ENCODE measurements around the gene CLP1. TPM values are rescaled to one million over a fixed set of nuclear protein-coding genes. Genes with fewer than 3 reads are reported as not detected.

CLP1 gene
- total and polyA plus RNA-seq, 10 of the 15 experiments (the other 5 are each of a cell fraction or from before 2014, with no cell fraction given) = 19.9 to 45.7 (median 27.8) TPM

DNA sequence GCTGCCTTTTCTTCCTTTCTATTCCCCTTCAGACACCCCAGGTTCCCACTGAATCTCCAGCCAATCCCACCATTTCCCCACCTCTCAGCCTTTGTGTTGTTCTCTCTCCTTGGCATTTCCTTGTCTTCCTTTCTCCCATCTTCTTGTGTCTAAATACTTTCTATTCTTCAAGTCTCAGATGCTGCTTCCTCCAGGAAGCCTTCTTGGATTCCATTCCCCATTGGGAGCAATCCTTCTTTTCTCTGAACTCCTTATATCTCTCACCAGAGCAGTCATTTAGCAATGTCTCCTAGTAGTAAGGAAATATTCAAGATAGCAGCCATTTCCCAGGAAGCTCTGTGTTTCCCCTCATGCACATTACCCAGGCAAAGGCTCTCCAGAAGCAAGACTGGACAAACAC, 23.3 kb upstream of the CLP1 start:
- RAD21 ChIA-PET (ENCODE audit: unreplicated experiment) = interaction anchor here (0.5 to 0.7 kb wide), 2 partner anchors 10 to 62 kb away, joined by 3 to 4 read pairs; no protein-coding TSS in a partner anchor
- ATAC-seq (no peak), DNase-seq (ENCODE audit: low read depth, low spot score) (no peak), FAIRE-seq (no peak)
- Histone ChIP-seq H3K27me3 (replicated peaks in 1 of 2; ENCODE audit: control insufficient read depth in 2 of 2, insufficient read depth in 2 of 2, low read length in 1 of 2) (no peaks in the 10 kb centered on the region; a peak in 2 of 4 replicates), H3K4me3 (no peak overlapping the region), H2AFZ (ENCODE audit: control insufficient read depth, low read depth, low read length) (no peak overlapping the region), H3K36me3 (ENCODE audit: control insufficient read depth in 2 of 2, insufficient read depth in 2 of 2, low read length in 1 of 2) (no peaks in the 10 kb centered on the region), H4K20me1 (ENCODE audit: control insufficient read depth, insufficient read depth) (no peaks in the 10 kb centered on the region), H3K4me2 (ENCODE audit: control insufficient read depth, insufficient read depth) (no peak overlapping the region), H3K9me3 (replicated peaks; ENCODE audit: control insufficient read depth, insufficient read depth, low read length) (no peaks in the 10 kb centered on the region), H3K9ac (ENCODE audit: control insufficient read depth, insufficient read depth, low read length) (no peak overlapping the region), H3K79me2 (ENCODE audit: control insufficient read depth, insufficient read depth, low read length) (no peaks in the 10 kb centered on the region), H3K27ac (ENCODE audit: control insufficient read depth, insufficient read depth) (no peak overlapping the region), H3K4me1 (ENCODE audit: control insufficient read depth, insufficient read depth, low read length) (0 out of 2 replicates have a peak, but pooled peaks cover 7% of the 10 kb centered on the region)
- in situ Hi-C loops (cut with MboI) = no loop called here
- TF ChIP-seq, protein P1, sequence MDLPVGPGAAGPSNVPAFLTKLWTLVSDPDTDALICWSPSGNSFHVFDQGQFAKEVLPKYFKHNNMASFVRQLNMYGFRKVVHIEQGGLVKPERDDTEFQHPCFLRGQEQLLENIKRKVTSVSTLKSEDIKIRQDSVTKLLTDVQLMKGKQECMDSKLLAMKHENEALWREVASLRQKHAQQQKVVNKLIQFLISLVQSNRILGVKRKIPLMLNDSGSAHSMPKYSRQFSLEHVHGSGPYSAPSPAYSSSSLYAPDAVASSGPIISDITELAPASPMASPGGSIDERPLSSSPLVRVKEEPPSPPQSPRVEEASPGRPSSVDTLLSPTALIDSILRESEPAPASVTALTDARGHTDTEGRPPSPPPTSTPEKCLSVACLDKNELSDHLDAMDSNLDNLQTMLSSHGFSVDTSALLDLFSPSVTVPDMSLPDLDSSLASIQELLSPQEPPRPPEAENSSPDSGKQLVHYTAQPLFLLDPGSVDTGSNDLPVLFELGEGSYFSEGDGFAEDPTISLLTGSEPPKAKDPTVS (IDR thresholded peaks at IDR 0.05; ENCODE audit: low read depth, low read length) = no peak
- TF ChIP-seq ETV6 (conservative IDR thresholded peaks at IDR 0.05 in 1 of 2, IDR thresholded peaks at IDR 0.05 in 1 of 2; ENCODE audit: borderline replicate concordance in 1 of 2, low read depth in 1 of 2) (no peak), IKZF1 (conservative IDR thresholded peaks at IDR 0.05) (no peak), HDAC2 (IDR thresholded peaks at IDR 0.05) (no peak), JUNB (IDR thresholded peaks at IDR 0.05) (no peak), YBX1 (IDR thresholded peaks at IDR 0.05) (no peak), BHLHE40 (IDR thresholded peaks at IDR 0.05; ENCODE audit: borderline replicate concordance in 1 of 2, low read depth in 2 of 2, low read length in 1 of 2) (no peak), YY1 (IDR thresholded peaks at IDR 0.05; ENCODE audit: low read depth, low read length) (no peak), POLR2AphosphoS5 (IDR thresholded peaks at IDR 0.05; ENCODE audit: low read length) (no peak), BMI1 (IDR thresholded peaks at IDR 0.05; ENCODE audit: borderline replicate concordance) (no peak), BACH1 (IDR thresholded peaks at IDR 0.05; ENCODE audit: borderline replicate concordance) (no peak), NR2F1 (conservative IDR thresholded peaks at IDR 0.05) (no peak), ZNF622 (IDR thresholded peaks at IDR 0.05) (no peak)
- TF ChIP-seq, protein P2, sequence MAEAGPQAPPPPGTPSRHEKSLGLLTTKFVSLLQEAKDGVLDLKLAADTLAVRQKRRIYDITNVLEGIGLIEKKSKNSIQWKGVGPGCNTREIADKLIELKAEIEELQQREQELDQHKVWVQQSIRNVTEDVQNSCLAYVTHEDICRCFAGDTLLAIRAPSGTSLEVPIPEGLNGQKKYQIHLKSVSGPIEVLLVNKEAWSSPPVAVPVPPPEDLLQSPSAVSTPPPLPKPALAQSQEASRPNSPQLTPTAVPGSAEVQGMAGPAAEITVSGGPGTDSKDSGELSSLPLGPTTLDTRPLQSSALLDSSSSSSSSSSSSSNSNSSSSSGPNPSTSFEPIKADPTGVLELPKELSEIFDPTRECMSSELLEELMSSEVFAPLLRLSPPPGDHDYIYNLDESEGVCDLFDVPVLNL (IDR thresholded peaks at IDR 0.05; ENCODE audit: low read depth, low read length) = no peak
- TF ChIP-seq, protein P3, sequence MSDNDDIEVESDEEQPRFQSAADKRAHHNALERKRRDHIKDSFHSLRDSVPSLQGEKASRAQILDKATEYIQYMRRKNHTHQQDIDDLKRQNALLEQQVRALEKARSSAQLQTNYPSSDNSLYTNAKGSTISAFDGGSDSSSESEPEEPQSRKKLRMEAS (IDR thresholded peaks at IDR 0.05; ENCODE audit: low read depth, low read length) = no peak
- TF ChIP-seq, protein P4, sequence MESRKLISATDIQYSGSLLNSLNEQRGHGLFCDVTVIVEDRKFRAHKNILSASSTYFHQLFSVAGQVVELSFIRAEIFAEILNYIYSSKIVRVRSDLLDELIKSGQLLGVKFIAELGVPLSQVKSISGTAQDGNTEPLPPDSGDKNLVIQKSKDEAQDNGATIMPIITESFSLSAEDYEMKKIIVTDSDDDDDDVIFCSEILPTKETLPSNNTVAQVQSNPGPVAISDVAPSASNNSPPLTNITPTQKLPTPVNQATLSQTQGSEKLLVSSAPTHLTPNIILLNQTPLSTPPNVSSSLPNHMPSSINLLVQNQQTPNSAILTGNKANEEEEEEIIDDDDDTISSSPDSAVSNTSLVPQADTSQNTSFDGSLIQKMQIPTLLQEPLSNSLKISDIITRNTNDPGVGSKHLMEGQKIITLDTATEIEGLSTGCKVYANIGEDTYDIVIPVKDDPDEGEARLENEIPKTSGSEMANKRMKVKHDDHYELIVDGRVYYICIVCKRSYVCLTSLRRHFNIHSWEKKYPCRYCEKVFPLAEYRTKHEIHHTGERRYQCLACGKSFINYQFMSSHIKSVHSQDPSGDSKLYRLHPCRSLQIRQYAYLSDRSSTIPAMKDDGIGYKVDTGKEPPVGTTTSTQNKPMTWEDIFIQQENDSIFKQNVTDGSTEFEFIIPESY (IDR thresholded peaks at IDR 0.05) = no peak
- TF ChIP-seq, protein P5, sequence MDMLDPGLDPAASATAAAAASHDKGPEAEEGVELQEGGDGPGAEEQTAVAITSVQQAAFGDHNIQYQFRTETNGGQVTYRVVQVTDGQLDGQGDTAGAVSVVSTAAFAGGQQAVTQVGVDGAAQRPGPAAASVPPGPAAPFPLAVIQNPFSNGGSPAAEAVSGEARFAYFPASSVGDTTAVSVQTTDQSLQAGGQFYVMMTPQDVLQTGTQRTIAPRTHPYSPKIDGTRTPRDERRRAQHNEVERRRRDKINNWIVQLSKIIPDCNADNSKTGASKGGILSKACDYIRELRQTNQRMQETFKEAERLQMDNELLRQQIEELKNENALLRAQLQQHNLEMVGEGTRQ (IDR thresholded peaks at IDR 0.05; ENCODE audit: borderline replicate concordance, low read depth, low read length) = no peak
- SMC1A ChIA-PET (ENCODE audit: uncharacterized antibody, unreplicated experiment) = interaction anchor here (1.1 kb wide), 1 partner anchor 64 kb away, joined by 3 read pairs; no protein-coding TSS in a partner anchor
- POLR2A ChIA-PET = interaction anchor here (1.4 kb wide), 1 partner anchor 10 kb away, joined by 3 read pairs; no protein-coding TSS in a partner anchor
- no TSS peak for BruUV-seq (replicated peaks)
- CTCF ChIA-PET = interaction anchor here (1.0 to 1.3 kb wide), 3 partner anchors 10 to 66 kb away, joined by 3 to 9 read pairs (median 3); no protein-coding TSS in a partner anchor
- intact Hi-C loops (cut with micrococcal nuclease; ENCODE audit: unreplicated experiment) = no loop called here
